GM21515 (cell line): ENCODE measurements around the gene PRDX3.
"Not testable (repeated sequence)": the region's sequence is repeated elsewhere in the genome, so short reads cannot be mapped to it uniquely, and the experiment has no call there.

Experiments used
- ATAC-seq: cut with Tn5 transposase; IDR thresholded peaks from one replicate; pipeline ENCODE4 v1.9.1; 2021; ENCODE audit not compliant: unreplicated experiment

Gene PRDX3

GRCh38 chr10:119165171-119166117, 13.2 kb downstream of the PRDX3 start, which contains the start of gene SFXN4:
TSS of gene SFXN4 (minus strand) at chr10:119165714. CDS start at chr10:119165647, 67 bp downstream.
- peak; percentile 86 for ATAC-seq

GRCh38 chr10:119162452-119163092, 16.0 kb downstream of the PRDX3 start:
- ATAC-seq: no peak

GRCh38 chr10:119161680-119162451, 16.7 kb downstream of the PRDX3 start:
- ATAC-seq: no peak

- no peak for ATAC-seq
These were observed 19.3 kb downstream of the PRDX3 start for GRCh38 chr10:119159332-119159731.

GRCh38 chr10:119153661-119154060, 25.0 kb downstream of the PRDX3 start:
- ATAC-seq: no peak

GRCh38 chr10:119153041-119153440, 25.6 kb downstream of the PRDX3 start:
- no peak for ATAC-seq

- ATAC-seq: not testable (repeated sequence)
These were observed 27.0 kb downstream of the PRDX3 start for GRCh38 chr10:119151601-119152000.

GRCh38 chr10:119149729-119150128, 28.9 kb downstream of the PRDX3 start:
- no peak for ATAC-seq

- ATAC-seq: no peak
These were observed 29.5 kb downstream of the PRDX3 start for GRCh38 chr10:119149157-119149556.

- ATAC-seq: no peak
These were observed 35.0 kb downstream of the PRDX3 start for GRCh38 chr10:119143657-119144056.

GRCh38 chr10:119140603-119141245, 37.9 kb downstream of the PRDX3 start:
- ATAC-seq: no peak

- no peak for ATAC-seq
These were observed 39.0 kb downstream of the PRDX3 start for GRCh38 chr10:119139464-119140067.

GRCh38 chr10:119138346-119139306, 40.0 kb downstream of the PRDX3 start:
- no peak for ATAC-seq

- not testable (repeated sequence) for ATAC-seq
These were observed 40.7 kb downstream of the PRDX3 start for GRCh38 chr10:119137878-119138277.

GRCh38 chr10:119136084-119136483, 42.5 kb downstream of the PRDX3 start:
- ATAC-seq: no peak

- ATAC-seq: no peak
These were observed 43.1 kb downstream of the PRDX3 start for GRCh38 chr10:119135513-119135881.

- no peak for ATAC-seq
These were observed 44.7 kb downstream of the PRDX3 start for GRCh38 chr10:119133949-119134348.

GRCh38 chr10:119132521-119133345, 45.9 kb downstream of the PRDX3 start:
- ATAC-seq: no peak
